Transverse colon (tissue), 4 donors: Measurements from ENCODE around the gene EEF1AKMT2. TPM values are rescaled to one million over a fixed set of nuclear protein-coding genes. Genes with fewer than 3 reads are reported as not detected.

Experiments
- DNase-seq: peaks from one replicate; pipeline ENCODE4 v3.0.0-alpha.2; 2019
- H3K27ac ChIP-seq, 4 donors: fragments of 200-600 bp; sonication (generic); 2 replicates each; pipeline ENCODE4 v1.5.1; 2016 to 2018; ENCODE audit warnings: inconsistent platforms in 4 of 4
- H3K27me3 ChIP-seq: fragments of 200-600 bp; sonication (generic); 2 replicates; pipeline ENCODE4 v1.5.1; 2017; ENCODE audit warnings: inconsistent platforms
- H3K36me3 ChIP-seq, 4 donors: fragments of 200-600 bp; sonication (generic); 2 replicates each; pipeline ENCODE4 v1.5.1; 2017 to 2019; ENCODE audit warnings: inconsistent platforms in 4 of 4
- H3K4me1 ChIP-seq, 4 donors: fragments of 200-600 bp; sonication (generic); 2 replicates each; pipeline ENCODE4 v1.5.1; 2017 to 2020; ENCODE audit warnings: inconsistent platforms in 4 of 4
- H3K4me3 ChIP-seq, 4 donors: fragments of 200-600 bp; sonication (generic); 1 replicate in 1 of 4; 2 replicates in 3 of 4; pipeline versions ENCODE4 v1.5.1 to v1.6.1; 2017 to 2019; ENCODE audit warnings: inconsistent platforms in 4 of 4
- H3K9me3 ChIP-seq, 2 donors: fragments of 200-600 bp; sonication (generic); 2 replicates each; pipeline ENCODE4 v1.5.1; 2017 to 2019; ENCODE audit warnings: inconsistent platforms in 2 of 2
- CTCF ChIP-seq, 5 experiments: fragments of 200-600 bp in 3 of 5; fragments of 450-650 bp in 2 of 5; sonication (generic) in 3 of 5; IDR thresholded peaks; 1 replicate in 2 of 5; 2 replicates in 3 of 5; pipeline ENCODE4 v1.5.1; 2016 to 2017; ENCODE audit warnings: antibody characterized with exemption in 5 of 5, inconsistent platforms in 3 of 5, mild to moderate bottlenecking in 2 of 5, moderate library complexity in 1 of 5
- EP300 ChIP-seq: sonication (generic); formaldehyde crosslinking; IDR thresholded peaks from one replicate; pipeline ENCODE4 v1.6.1; 2017; ENCODE audit warnings: antibody characterized with exemption, low read depth
- POLR2A ChIP-seq: fragments of 450-650 bp; IDR thresholded peaks from one replicate; pipeline ENCODE4 v1.6.1; 2016; ENCODE audit warnings: antibody characterized with exemption, mild to moderate bottlenecking, moderate library complexity
- POLR2AphosphoS5 ChIP-seq, 3 donors: sonication (generic); formaldehyde crosslinking; IDR thresholded peaks; one replicate each; pipeline ENCODE4 v1.6.1; 2016; ENCODE audit warnings: antibody characterized with exemption in 3 of 3
- WGBS, 2 donors: methylation state at CpG; one replicate each; pipeline ENCODE4 v1.1.5; 2018; ENCODE audit warnings: low coverage in 1 of 2; 5-methylcytosine and 5-hydroxymethylcytosine counted together
- in situ Hi-C, 4 donors: fragments of 200-750 bp; cut with MboI; loops; one replicate each; pipeline versions ENCODE4 v1.15.0 to v1.15.1; 2017; ENCODE audit warnings: low sequenced_read_pairs in 3 of 4, low pct_ligation_motif_present in 1 of 4, low pct_unique_long_range_greater_than_20kb in 1 of 4
- intact Hi-C: fragments of 100-400 bp; cut with DNase I; formaldehyde crosslinking; loops from one replicate; pipeline ENCODE4 v1.15.1; 2023; ENCODE audit warnings: low total_unique reads
- total RNA-seq, 4 donors: library from RNA; depleted of rRNA; stranded (reverse); fragments of >200 nt; gene quantifications; one replicate each; pipeline ENCODE4 v1.1.0, GENCODE V29; 2016

The EEF1AKMT2 gene
- total RNA-seq, 4 donors from 2014 or later, result 5.2 to 19.1 (median 10.6) TPM

- intact Hi-C loops, result no loop called here
- Histone ChIP-seq H3K27ac (no peak overlapping the region), H3K27me3 (no peaks in the 10 kb centered on the region), H3K36me3 (peaks cover 0 to 17% (median 0%) of the 10 kb centered on the region in 4 donors), H3K4me1 (no peaks in the 10 kb centered on the region), H3K9me3 (no peaks in the 10 kb centered on the region), H3K4me3 (no peak overlapping the region)
- no peak for DNase-seq
- in situ Hi-C loops, result no loop called here
- 81 to 92% methylated on average over 5 of the region's 5 CpGs for WGBS, 2 donors
- TF ChIP-seq CTCF (IDR thresholded peaks at IDR 0.05), result no peak
- no peak for TF ChIP-seq POLR2A
- TF ChIP-seq EP300, result no peak
- TF ChIP-seq POLR2AphosphoS5 (IDR thresholded peaks at IDR 0.05), result no peak
Observed at GRCh38 chr10:124756156-124756903, 35.4 kb downstream of the EEF1AKMT2 start.

GRCh38 chr10:124755581-124755980, 36.1 kb downstream of the EEF1AKMT2 start:
- no peak for DNase-seq
- Histone ChIP-seq H3K4me1 (no peaks in the 10 kb centered on the region), H3K27ac (no peak overlapping the region), H3K4me3 (no peak overlapping the region), H3K27me3 (no peaks in the 10 kb centered on the region), H3K9me3 (no peaks in the 10 kb centered on the region), H3K36me3 (peaks cover 0 to 17% (median 0%) of the 10 kb centered on the region in 4 donors)
- 85 to 88% methylated on average over 2 of the region's 2 CpGs for WGBS, 2 donors
- intact Hi-C loops, result no loop called here
- in situ Hi-C loops, result no loop called here
- TF ChIP-seq CTCF (IDR thresholded peaks at IDR 0.05), result no peak
- TF ChIP-seq POLR2AphosphoS5 (IDR thresholded peaks at IDR 0.05), result no peak
- TF ChIP-seq EP300, result no peak
- no peak for TF ChIP-seq POLR2A

GRCh38 chr10:124754227-124754626, 37.5 kb downstream of the EEF1AKMT2 start:
- Histone ChIP-seq H3K4me3 (no peak overlapping the region), H3K9me3 (no peaks in the 10 kb centered on the region), H3K4me1 (peaks cover 0 to 2% (median 0%) of the 10 kb centered on the region in 4 donors), H3K36me3 (peaks cover 0 to 5% (median 0%) of the 10 kb centered on the region in 4 donors), H3K27me3 (no peaks in the 10 kb centered on the region), H3K27ac (no peak overlapping the region)
- DNase-seq, result no peak
- WGBS, 2 donors, result 90 to 100% methylated on average over 1 to 5 of the region's 5 CpGs
- in situ Hi-C loops (no loop called here), intact Hi-C loops (no loop called here)
- TF ChIP-seq EP300 (no peak), POLR2A (no peak), CTCF (IDR thresholded peaks at IDR 0.05) (no peak), POLR2AphosphoS5 (IDR thresholded peaks at IDR 0.05) (no peak)

GRCh38 chr10:124748953-124749645, 42.6 kb downstream of the EEF1AKMT2 start:
- intact Hi-C loops (no loop called here), in situ Hi-C loops (loop anchor here (5.0 to 25.0 kb wide), 3 partner anchors 112 to 214 kb away; no protein-coding TSS in a partner anchor)
- no peak for TF ChIP-seq EP300
- no peak for TF ChIP-seq CTCF (IDR thresholded peaks at IDR 0.05)
- TF ChIP-seq POLR2A, result no peak
- no peak for TF ChIP-seq POLR2AphosphoS5 (IDR thresholded peaks at IDR 0.05)
- H3K4me3 ChIP-seq, result no peak overlapping the region
- 75 to 80% methylated on average over 4 of the region's 4 CpGs for WGBS, 2 donors
- peak overlapping the region in 2 of 4 donors; percentile 6 to 89 for H3K27ac ChIP-seq
- no peak for DNase-seq
- no peaks in the 10 kb centered on the region for H3K36me3 ChIP-seq
- no peaks in the 10 kb centered on the region for H3K27me3 ChIP-seq
- peaks cover 11 to 44% (median 28%) of the 10 kb centered on the region in 4 donors for H3K4me1 ChIP-seq
- H3K9me3 ChIP-seq, result no peaks in the 10 kb centered on the region
